ENCODE data around the gene RNF31. TPM values are rescaled to one million over a fixed set of nuclear protein-coding genes. Genes with fewer than 3 reads are reported as not detected.

Gene RNF31
- total RNA-seq, 1 donor from 2014 or later: 38.2 TPM

- DNase-seq: no peak
These were observed 12.6 kb downstream of the RNF31 start for GRCh38 chr14:24159777-24160498.

- no peak for DNase-seq
These were observed 13.2 kb downstream of the RNF31 start for GRCh38 chr14:24160499-24160849.

- peak; percentile 98 for DNase-seq
These were observed 13.8 kb downstream of the RNF31 start, which contains the start of gene IRF9 for GRCh38 chr14:24160850-24161804. Gene IRF9, plus strand, starts transcription at chr14:24161265. Its CDS starts 880 bp downstream, at chr14:24162145.

- no peak for DNase-seq
These were observed 14.8 kb downstream of the RNF31 start for GRCh38 chr14:24162093-24162492.

GRCh38 chr14:24164518-24164991 is 17.3 kb downstream of the RNF31 start:
- no peak for DNase-seq

- DNase-seq: no peak
These were observed 18.5 kb downstream of the RNF31 start for GRCh38 chr14:24165785-24166184.

- no peak for DNase-seq
These were observed 20.3 kb downstream of the RNF31 start for GRCh38 chr14:24167469-24168114.

GRCh38 chr14:24171422-24172260 is 24.3 kb downstream of the RNF31 start, which contains the start of gene REC8:
Gene REC8, plus strand, starts transcription at chr14:24172080. Its CDS starts 473 bp downstream, at chr14:24172553.
- peak; percentile 95 for DNase-seq

GRCh38 chr14:24172261-24172860 is 25.1 kb downstream of the RNF31 start:
- DNase-seq: peak; percentile 33

GRCh38 chr14:24172871-24173281 is 25.6 kb downstream of the RNF31 start:
- peak; percentile 7 for DNase-seq

- DNase-seq: no peak
These were observed 29.3 kb downstream of the RNF31 start for GRCh38 chr14:24176599-24176998.

- DNase-seq: no peak
These were observed 29.9 kb downstream of the RNF31 start for GRCh38 chr14:24177041-24177825.

- DNase-seq: no peak
These were observed 30.6 kb downstream of the RNF31 start for GRCh38 chr14:24177891-24178290.

GRCh38 chr14:24178399-24179178 is 31.3 kb downstream of the RNF31 start:
- no peak for DNase-seq

- DNase-seq: no peak
These were observed 32.1 kb downstream of the RNF31 start for GRCh38 chr14:24179294-24179960.

GRCh38 chr14:24179961-24180796 is 32.9 kb downstream of the RNF31 start:
- peak; percentile 13 for DNase-seq

GRCh38 chr14:24181371-24182077 is 34.2 kb downstream of the RNF31 start:
- no peak for DNase-seq

Measured in tongue (tissue), 2 donors.